Tibial artery (tissue), 4 donors: Measurements from ENCODE around the gene HIP1.
A peak's percentile ranks its signal among the peaks of the same experiment; 100 is the strongest.

Experiments
- DNase-seq, 2 donors: peaks; one replicate each; pipeline ENCODE4 v3.0.0-alpha.2; 2019
- H3K27ac ChIP-seq, 2 donors: fragments of 200-600 bp; sonication (generic) in 1 of 2; 1 replicate in 1 of 2; 2 replicates in 1 of 2; pipeline ENCODE4 v1.5.1; 2018 to 2019; ENCODE audit warnings: mild to moderate bottlenecking in 1 of 2
- H3K27me3 ChIP-seq, 2 donors: fragments of 200-600 bp; sonication (generic) in 1 of 2; one replicate each; pipeline versions ENCODE4 v1.5.1 to v1.6.0; 2016 to 2019
- H3K36me3 ChIP-seq, 3 donors: fragments of 200-600 bp; sonication (generic) in 2 of 3; one replicate each; pipeline ENCODE4 v1.5.1; 2016 to 2019; ENCODE audit warnings: mild to moderate bottlenecking in 2 of 3
- H3K4me1 ChIP-seq, 4 donors: fragments of 200-600 bp; sonication (generic) in 2 of 4; 1 replicate in 3 of 4; 2 replicates in 1 of 4; pipeline ENCODE4 v1.5.1; 2016 to 2019
- H3K4me3 ChIP-seq, 2 donors: fragments of 200-600 bp; sonication (generic) in 1 of 2; 1 replicate in 1 of 2; 2 replicates in 1 of 2; pipeline ENCODE4 v1.5.1; 2018 to 2019; ENCODE audit warnings: mild to moderate bottlenecking in 2 of 2
- H3K9me3 ChIP-seq, 3 donors: fragments of 200-600 bp; sonication (generic) in 1 of 3; one replicate each; pipeline ENCODE4 v1.5.1; 2016 to 2019
- CTCF ChIP-seq, 2 experiments: fragments of 200-600 bp in 1 of 2; fragments of 450-650 bp in 1 of 2; IDR thresholded peaks; one replicate each; pipeline ENCODE4 v1.5.1; 2017 to 2019; ENCODE audit warnings: antibody characterized with exemption in 2 of 2, mild to moderate bottlenecking in 1 of 2, moderate library complexity in 1 of 2
- intact Hi-C: fragments of 100-400 bp; cut with DNase I; formaldehyde crosslinking; loops from one replicate; pipeline ENCODE4 v1.15.0; 2023; ENCODE audit warnings: low total_unique reads

The HIP1 gene

DNA sequence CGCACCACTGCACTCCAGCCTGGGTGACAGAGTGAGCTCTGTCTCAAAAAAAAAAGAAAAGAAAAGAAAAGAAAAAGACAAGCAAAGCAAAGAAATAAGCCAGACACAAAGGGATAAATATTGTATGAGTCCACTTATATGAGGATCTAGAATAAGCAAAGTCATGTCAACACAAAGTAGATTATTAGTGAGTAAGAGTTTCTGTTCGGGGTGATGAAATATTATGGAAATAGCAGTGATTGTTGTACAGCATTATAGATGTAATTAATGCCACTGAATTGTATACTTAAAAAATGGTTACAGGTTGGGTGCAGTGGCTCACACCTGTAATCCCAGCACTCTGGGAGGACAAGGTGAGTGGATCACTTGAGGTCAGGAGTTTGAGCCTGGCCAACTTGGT lies 83.2 kb downstream of the HIP1 start:
- Histone ChIP-seq H3K9me3 (no peaks in the 10 kb centered on the region), H3K36me3 (no peaks in the 10 kb centered on the region), H3K27me3 (no peaks in the 10 kb centered on the region), H3K4me3 (no peak overlapping the region), H3K4me1 (peaks cover 0 to 89% (median 58%) of the 10 kb centered on the region in 4 donors), H3K27ac (peak overlapping the region; percentile 65 to 78)
- DNase-seq, result no peak
- intact Hi-C loops, result loop anchor here (10.0 kb wide), 1 partner anchor 79 kb away; the partner anchor contains the start of gene HIP1
- no peak for TF ChIP-seq CTCF (IDR thresholded peaks at IDR 0.05)

- intact Hi-C loops, result loop anchor here (10.0 kb wide), 1 partner anchor 80 kb away; the partner anchor contains the start of gene HIP1
- DNase-seq, result no peak
- Histone ChIP-seq H3K9me3 (no peaks in the 10 kb centered on the region), H3K4me1 (peaks cover 0 to 89% (median 61%) of the 10 kb centered on the region in 4 donors), H3K4me3 (no peak overlapping the region), H3K27me3 (no peaks in the 10 kb centered on the region), H3K27ac (peak overlapping the region; percentile 60 to 78), H3K36me3 (no peaks in the 10 kb centered on the region)
- no peak for TF ChIP-seq CTCF (IDR thresholded peaks at IDR 0.05)
Measured at GRCh38 chr7:75654855-75655254, 83.9 kb downstream of the HIP1 start.

DNA sequence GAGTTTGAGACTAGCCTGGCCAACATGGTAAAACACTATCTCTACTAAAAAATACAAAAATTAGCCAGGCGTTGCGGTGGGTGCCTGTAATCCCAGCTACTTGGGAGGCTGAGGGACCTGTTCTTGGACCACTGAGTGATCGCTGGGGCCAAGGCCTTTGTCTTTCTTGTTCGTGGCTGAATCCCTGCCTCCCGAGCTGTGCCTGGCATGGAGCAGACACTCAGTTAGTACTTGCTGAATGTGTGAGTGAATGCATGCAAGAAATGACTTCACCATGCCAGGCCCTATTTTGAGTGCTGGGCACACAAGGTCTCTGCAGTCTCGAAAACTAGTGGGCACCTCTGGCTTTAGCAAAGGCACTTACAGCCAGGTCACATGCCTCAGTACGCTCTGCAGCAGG lies 85.1 kb downstream of the HIP1 start:
- intact Hi-C loops, result loop anchor here (10.0 kb wide), 1 partner anchor 81 kb away; the partner anchor contains the start of gene HIP1
- H3K4me3 ChIP-seq, result no peak overlapping the region
- DNase-seq, result no peak
- no peaks in the 10 kb centered on the region for H3K36me3 ChIP-seq
- no peak for TF ChIP-seq CTCF (IDR thresholded peaks at IDR 0.05)
- peaks cover 0 to 89% (median 57%) of the 10 kb centered on the region in 4 donors for H3K4me1 ChIP-seq
- no peaks in the 10 kb centered on the region for H3K27me3 ChIP-seq
- no peaks in the 10 kb centered on the region for H3K9me3 ChIP-seq
- peak overlapping the region; percentile 60 to 78 for H3K27ac ChIP-seq

- intact Hi-C loops, result loop anchor here (10.0 kb wide), 1 partner anchor 82 kb away; the partner anchor contains the start of gene HIP1
- Histone ChIP-seq H3K4me1 (peaks cover 0 to 82% (median 49%) of the 10 kb centered on the region in 4 donors), H3K4me3 (no peak overlapping the region), H3K9me3 (no peaks in the 10 kb centered on the region), H3K27me3 (no peaks in the 10 kb centered on the region), H3K36me3 (peaks cover 0 to 4% (median 4%) of the 10 kb centered on the region in 3 donors), H3K27ac (peak overlapping the region in 1 of 2 donors; percentile 78)
- TF ChIP-seq CTCF (IDR thresholded peaks at IDR 0.05), result no peak
- DNase-seq, result no peak
Measured at GRCh38 chr7:75652788-75653187, 86.0 kb downstream of the HIP1 start.

DNA sequence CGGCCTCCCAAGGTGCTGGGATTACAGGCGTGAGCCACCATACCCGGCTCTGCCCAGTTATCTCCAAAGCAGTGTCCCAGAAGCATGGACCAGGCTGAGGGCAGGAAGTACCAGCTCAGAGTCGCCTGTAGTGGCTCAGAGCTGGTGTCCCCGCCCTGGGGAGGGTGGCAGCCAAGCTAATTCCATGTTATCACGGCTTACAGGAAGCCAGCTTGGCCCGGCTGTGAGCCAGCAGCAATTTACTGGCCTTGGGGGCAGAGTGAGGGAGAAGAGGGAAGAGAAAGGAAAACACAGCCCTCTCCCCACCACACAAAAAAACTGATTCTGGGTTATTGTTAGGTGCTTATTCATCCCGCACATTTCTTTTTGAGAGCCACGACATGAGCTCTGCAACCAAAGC lies 88.1 kb downstream of the HIP1 start:
- H3K4me3 ChIP-seq, result no peak overlapping the region
- no peaks in the 10 kb centered on the region for H3K27me3 ChIP-seq
- peak overlapping the region; percentile 43 to 78 for H3K27ac ChIP-seq
- peak; percentile 52 to 85 for DNase-seq
- intact Hi-C loops, result loop anchor here (10.0 kb wide), 1 partner anchor 84 kb away; the partner anchor contains the start of gene HIP1
- peaks cover 0 to 61% (median 36%) of the 10 kb centered on the region in 4 donors for H3K4me1 ChIP-seq
- no peaks in the 10 kb centered on the region for H3K9me3 ChIP-seq
- peaks cover 0 to 15% (median 9%) of the 10 kb centered on the region in 3 donors for H3K36me3 ChIP-seq
- no peak for TF ChIP-seq CTCF (IDR thresholded peaks at IDR 0.05)
